Fibroblast of the aortic adventitia (primary cell): Measurements from ENCODE around the gene BNC1. TPM values are rescaled to one million over a fixed set of nuclear protein-coding genes. Genes with fewer than 3 reads are reported as not detected.

Experiments used
- DNase-seq: peaks from one replicate; pipeline ENCODE4 v3.0.0-alpha.2; 2010; ENCODE audit warnings: low read depth
- H3K4me3 ChIP-seq: 2 replicates; pipeline ENCODE4 v1.5.1; 2011; ENCODE audit warnings: low read depth, mild to moderate bottlenecking, control low read depth, low read length, moderate library complexity
- total RNA-seq: library from RNA; depleted of rRNA; stranded (reverse); fragments of >200 nt; gene quantifications from 2 replicates; pipeline ENCODE4 v1.2.3, GENCODE V29; 2012; ENCODE audit warnings: low replicate concordance
- TF ChIP-seq, protein P1 (sequence below): IDR thresholded peaks from 2 replicates; pipeline ENCODE4 v1.5.1; 2011; ENCODE audit warnings: mild to moderate bottlenecking, low read length, control low read depth, inconsistent platforms; ENCODE audit not compliant: insufficient read depth

BNC1 gene
- total RNA-seq, 1 donor: 0.27 TPM

DNA sequence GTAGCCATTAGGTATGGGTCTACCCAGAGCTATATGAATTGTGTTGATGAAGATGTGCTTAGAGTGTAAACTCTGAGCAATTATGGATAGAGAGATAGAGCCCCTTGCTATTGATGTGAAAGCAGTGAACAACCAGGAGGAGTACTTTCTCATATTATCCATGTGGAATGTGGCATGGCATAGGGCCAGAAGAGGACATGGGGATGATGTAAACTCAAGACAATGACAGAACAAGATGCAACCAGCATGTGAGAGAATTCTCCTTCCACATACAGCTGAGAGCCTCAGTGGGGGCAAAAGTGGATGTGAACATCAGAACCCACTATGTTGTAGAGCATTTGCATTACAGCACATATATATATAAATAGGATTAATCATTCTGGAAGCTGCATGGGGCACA lies 36.4 kb upstream of the BNC1 start:
- DNase-seq: no peak
- H3K4me3 ChIP-seq: no peak overlapping the region
- TF ChIP-seq, protein P1, sequence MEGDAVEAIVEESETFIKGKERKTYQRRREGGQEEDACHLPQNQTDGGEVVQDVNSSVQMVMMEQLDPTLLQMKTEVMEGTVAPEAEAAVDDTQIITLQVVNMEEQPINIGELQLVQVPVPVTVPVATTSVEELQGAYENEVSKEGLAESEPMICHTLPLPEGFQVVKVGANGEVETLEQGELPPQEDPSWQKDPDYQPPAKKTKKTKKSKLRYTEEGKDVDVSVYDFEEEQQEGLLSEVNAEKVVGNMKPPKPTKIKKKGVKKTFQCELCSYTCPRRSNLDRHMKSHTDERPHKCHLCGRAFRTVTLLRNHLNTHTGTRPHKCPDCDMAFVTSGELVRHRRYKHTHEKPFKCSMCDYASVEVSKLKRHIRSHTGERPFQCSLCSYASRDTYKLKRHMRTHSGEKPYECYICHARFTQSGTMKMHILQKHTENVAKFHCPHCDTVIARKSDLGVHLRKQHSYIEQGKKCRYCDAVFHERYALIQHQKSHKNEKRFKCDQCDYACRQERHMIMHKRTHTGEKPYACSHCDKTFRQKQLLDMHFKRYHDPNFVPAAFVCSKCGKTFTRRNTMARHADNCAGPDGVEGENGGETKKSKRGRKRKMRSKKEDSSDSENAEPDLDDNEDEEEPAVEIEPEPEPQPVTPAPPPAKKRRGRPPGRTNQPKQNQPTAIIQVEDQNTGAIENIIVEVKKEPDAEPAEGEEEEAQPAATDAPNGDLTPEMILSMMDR: no peak

DNA sequence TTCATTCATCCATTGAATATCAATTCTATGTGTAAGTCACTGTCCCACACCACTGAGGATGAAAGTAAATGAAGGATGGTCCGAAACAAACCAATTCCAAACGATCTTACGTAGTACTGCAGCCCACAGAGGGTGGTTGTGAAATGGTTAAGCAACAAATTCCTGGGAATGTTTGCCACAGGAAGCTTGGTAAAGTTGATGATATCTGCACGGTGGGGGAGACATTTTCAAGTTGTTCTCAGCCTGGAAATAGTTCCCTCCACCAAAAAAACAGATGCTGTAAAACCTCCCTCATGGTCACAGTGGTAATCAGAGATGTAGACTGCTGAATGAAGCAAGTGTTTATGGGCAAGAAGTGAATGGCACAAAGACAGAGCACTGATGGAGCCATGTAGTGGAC lies 35.9 kb upstream of the BNC1 start:
- TF ChIP-seq, protein P1: no peak
- no peak overlapping the region for H3K4me3 ChIP-seq
- DNase-seq: no peak

DNA sequence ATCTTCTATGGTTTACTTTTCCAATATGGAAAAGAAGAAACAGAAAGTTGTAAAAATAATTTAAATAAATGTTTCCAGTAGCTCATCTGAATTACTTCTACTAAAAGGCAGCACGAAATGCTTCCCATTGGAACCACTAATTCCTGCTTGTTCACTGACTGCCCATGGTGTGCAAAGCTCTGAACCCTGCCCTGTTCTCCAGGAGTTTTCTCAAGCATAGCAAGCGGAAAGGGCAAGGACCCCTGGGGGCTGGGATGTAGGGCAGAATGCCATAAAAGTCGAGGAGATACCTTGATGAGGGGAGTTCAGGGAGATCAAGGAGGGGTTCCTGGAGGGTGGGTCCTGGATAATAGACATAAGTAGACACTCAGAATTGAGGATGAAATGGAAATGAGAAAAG lies 35.3 kb upstream of the BNC1 start:
- no peak overlapping the region for H3K4me3 ChIP-seq
- no peak for DNase-seq
- TF ChIP-seq, protein P1: no peak

DNA sequence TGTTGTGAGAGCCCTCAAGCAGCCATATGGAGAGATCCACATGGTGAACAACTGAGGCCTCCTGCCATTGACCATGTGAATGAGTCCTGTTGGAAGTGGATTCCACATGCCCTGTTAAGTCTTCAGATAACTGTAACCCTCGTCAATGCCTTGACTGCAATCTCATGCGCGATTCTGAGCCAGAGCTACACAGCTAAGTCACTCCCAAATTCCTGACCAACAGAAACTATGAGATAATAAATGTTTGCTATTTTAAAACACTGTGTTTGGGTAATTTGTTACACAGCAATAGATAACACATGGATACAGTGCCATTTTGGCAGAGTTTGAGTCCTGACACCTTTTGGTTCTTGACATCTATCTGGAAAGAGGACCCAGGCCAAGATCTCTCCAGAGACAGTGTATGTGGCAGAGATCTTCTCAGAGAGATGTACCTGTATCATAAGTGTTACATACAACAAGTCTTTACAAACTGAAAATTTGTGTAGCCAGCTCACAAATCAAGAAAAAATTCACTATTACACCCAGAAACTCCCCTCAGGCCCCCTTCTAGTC lies 34.5 kb upstream of the BNC1 start:
- no peak for DNase-seq

DNA sequence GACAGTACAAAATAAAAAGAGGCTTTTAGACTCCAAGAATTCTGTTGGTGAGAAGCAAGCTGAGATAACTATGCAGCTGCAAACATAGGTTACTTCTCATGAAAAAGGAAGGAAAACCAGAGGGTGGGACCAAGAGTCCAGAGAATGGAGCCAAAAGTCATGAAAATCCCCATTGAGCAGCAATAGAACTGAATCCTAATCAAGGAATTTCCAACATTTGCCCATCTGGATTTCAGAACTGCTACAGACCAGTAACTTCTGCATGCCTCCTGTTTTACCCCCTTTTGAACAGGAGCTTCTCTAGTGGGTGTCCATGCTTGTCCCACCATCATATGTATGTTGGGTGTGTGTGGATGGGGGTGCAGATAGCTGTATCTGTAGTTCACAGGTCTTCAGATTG lies 33.6 kb upstream of the BNC1 start:
- TF ChIP-seq, protein P1: no peak
- no peak for DNase-seq
- no peak overlapping the region for H3K4me3 ChIP-seq

More for the DNA sequence above, 34.5 kb upstream of the BNC1 start:
- no peak overlapping the region for H3K4me3 ChIP-seq
- TF ChIP-seq, protein P1: no peak

DNA sequence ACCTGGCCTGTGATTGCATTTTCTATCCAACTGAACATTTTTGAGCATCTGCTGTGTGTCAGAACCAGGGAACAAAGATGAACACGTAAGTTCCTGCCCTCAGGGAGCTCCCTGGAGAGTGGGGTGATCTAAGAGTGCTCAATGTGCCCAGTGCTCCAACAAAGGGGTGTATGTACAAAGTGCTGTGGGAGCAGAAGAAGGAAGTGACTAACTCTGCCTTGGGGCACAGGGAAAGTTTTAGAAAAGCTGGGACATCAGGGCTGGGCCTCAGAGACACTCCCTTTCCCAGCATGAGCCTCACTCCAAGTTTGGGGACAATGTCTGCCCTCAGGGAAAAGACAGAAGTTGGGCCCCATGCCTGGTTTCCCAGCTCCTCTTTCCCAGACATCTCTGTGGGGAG lies 27.6 kb upstream of the BNC1 start:
- TF ChIP-seq, protein P1: no peak
- H3K4me3 ChIP-seq: no peak overlapping the region
- DNase-seq: no peak
